NCI-H748 treated with DMSO at 0.1 percent for 48 hours (cell line): ENCODE data around the gene NFATC2.
"Not testable (repeated sequence)": the region's sequence is repeated elsewhere in the genome, so short reads cannot be mapped to it uniquely, and the experiment has no call there.

ENCODE experiments used
- DNase-seq: peaks from one replicate; lab custom pipeline; 2025; lab: John Stamatoyannopoulos, UW

The NFATC2 gene

GRCh38 chr20:51567622-51568021 lies 25.1 kb upstream of the NFATC2 start:
- no peak for DNase-seq

- no peak for DNase-seq
These were observed 24.1 kb upstream of the NFATC2 start for GRCh38 chr20:51566594-51566993.

GRCh38 chr20:51565298-51566144 lies 23.0 kb upstream of the NFATC2 start:
- no peak for DNase-seq

GRCh38 chr20:51563486-51564332 lies 21.2 kb upstream of the NFATC2 start:
- DNase-seq = no peak

- no peak for DNase-seq
These were observed 20.6 kb upstream of the NFATC2 start for GRCh38 chr20:51563174-51563485.

GRCh38 chr20:51562332-51563173 lies 20.0 kb upstream of the NFATC2 start:
- peak; percentile 3 for DNase-seq

GRCh38 chr20:51562027-51562331 lies 19.5 kb upstream of the NFATC2 start:
- DNase-seq = no peak

GRCh38 chr20:51560550-51561307 lies 18.2 kb upstream of the NFATC2 start:
- no peak for DNase-seq

- no peak for DNase-seq
These were observed 17.5 kb upstream of the NFATC2 start for GRCh38 chr20:51560042-51560441.

GRCh38 chr20:51554538-51555165 lies 12.1 kb upstream of the NFATC2 start:
- DNase-seq = no peak

GRCh38 chr20:51553897-51554486 lies 11.5 kb upstream of the NFATC2 start:
- DNase-seq = no peak

GRCh38 chr20:51551186-51551585 lies 8.7 kb upstream of the NFATC2 start:
- no peak for DNase-seq

GRCh38 chr20:51549474-51549873 lies 7.0 kb upstream of the NFATC2 start:
- no peak for DNase-seq

- no peak for DNase-seq
These were observed 5.4 kb upstream of the NFATC2 start for GRCh38 chr20:51547951-51548350.

- no peak for DNase-seq
These were observed 3.0 kb upstream of the NFATC2 start for GRCh38 chr20:51545515-51545914.

- no peak for DNase-seq
These were observed 886 bp upstream of the NFATC2 start for GRCh38 chr20:51543422-51543788.

GRCh38 chr20:51542033-51542570 lies 417 bp downstream of the NFATC2 start:
- no peak for DNase-seq

GRCh38 chr20:51541189-51542032 lies 1.1 kb downstream of the NFATC2 start:
- DNase-seq = no peak

- no peak for DNase-seq
These were observed 1.9 kb downstream of the NFATC2 start for GRCh38 chr20:51540580-51540979.

GRCh38 chr20:51540074-51540473 lies 2.4 kb downstream of the NFATC2 start:
- DNase-seq = not testable (repeated sequence)
